ENCODE data around the gene ATP1A3.

GRCh38 chr19:41930926-41931592 is 63.0 kb downstream of the ATP1A3 start:
- TF ChIP-seq GATA2 (IDR thresholded peaks at IDR 0.05; ENCODE audit: low read depth, low read length) (no peak), GATA3 (IDR thresholded peaks at IDR 0.05; ENCODE audit: low read depth, low read length) (no peak)

Measured in SH-SY5Y (cell line).